ENCODE results near the gene NCAPG2.

NCAPG2 gene

DNA sequence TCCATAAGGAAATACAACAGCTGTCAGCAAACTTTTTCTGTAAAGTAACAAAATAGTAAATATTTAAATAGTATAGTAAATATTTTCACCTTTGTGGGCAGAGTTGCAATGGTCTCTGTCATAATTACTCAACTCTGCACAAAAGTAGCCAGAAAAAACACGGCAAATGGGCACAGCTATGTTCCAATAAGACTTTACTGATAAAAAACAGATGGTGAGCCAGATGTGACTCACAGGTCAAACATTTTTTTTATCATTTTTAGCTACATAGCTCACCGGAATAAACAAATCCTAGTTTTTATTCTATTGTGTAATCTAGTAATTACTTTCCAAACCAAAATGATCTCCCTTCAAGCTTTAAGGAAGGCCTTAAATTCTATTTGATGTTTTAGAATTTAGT is 55.3 kb downstream of the NCAPG2 start:
- Histone ChIP-seq H3K9ac (no peak overlapping the region), H2AFZ (no peak overlapping the region), H3K79me2 (no peaks in the 10 kb centered on the region), H3K27ac (no peak overlapping the region), H3K36me3 (ENCODE audit: control insufficient read depth, insufficient read depth, low read length) (no peaks in the 10 kb centered on the region), H3K27me3 (ENCODE audit: control insufficient read depth, insufficient read depth, low read length) (no peaks in the 10 kb centered on the region), H3K4me3 (ENCODE audit: low read depth, low read length) (no peak overlapping the region), H3K9me3 (ENCODE audit: control insufficient read depth, low read length) (no peaks in the 10 kb centered on the region), H3K4me2 (ENCODE audit: low read length) (no peak overlapping the region), H3K4me1 (no peaks in the 10 kb centered on the region)
- TF ChIP-seq, protein P1, sequence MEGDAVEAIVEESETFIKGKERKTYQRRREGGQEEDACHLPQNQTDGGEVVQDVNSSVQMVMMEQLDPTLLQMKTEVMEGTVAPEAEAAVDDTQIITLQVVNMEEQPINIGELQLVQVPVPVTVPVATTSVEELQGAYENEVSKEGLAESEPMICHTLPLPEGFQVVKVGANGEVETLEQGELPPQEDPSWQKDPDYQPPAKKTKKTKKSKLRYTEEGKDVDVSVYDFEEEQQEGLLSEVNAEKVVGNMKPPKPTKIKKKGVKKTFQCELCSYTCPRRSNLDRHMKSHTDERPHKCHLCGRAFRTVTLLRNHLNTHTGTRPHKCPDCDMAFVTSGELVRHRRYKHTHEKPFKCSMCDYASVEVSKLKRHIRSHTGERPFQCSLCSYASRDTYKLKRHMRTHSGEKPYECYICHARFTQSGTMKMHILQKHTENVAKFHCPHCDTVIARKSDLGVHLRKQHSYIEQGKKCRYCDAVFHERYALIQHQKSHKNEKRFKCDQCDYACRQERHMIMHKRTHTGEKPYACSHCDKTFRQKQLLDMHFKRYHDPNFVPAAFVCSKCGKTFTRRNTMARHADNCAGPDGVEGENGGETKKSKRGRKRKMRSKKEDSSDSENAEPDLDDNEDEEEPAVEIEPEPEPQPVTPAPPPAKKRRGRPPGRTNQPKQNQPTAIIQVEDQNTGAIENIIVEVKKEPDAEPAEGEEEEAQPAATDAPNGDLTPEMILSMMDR (IDR thresholded peaks at IDR 0.05): no peak

DNA sequence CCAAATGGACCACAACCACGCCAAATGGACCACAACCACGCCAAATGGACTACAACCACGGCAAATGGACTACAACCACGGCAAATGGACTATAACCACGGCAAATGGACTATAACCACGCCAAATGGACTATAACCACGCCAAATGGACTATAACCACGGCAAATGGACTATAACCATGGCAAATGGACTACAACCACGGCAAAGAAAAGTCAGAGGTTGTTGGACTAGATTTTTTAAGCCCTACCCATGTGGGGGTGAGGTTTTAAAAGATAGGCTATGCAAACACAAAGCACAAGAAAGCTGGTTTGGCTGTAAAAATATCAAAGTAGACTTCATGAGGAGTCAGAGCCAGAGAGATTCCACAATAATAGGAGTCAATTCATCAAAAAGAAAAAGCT is 55.8 kb downstream of the NCAPG2 start:
- Histone ChIP-seq H3K4me2 (ENCODE audit: low read length) (no peak overlapping the region), H2AFZ (no peak overlapping the region), H3K27me3 (ENCODE audit: control insufficient read depth, insufficient read depth, low read length) (no peaks in the 10 kb centered on the region), H3K9me3 (ENCODE audit: control insufficient read depth, low read length) (no peaks in the 10 kb centered on the region), H3K79me2 (no peaks in the 10 kb centered on the region), H3K4me1 (no peaks in the 10 kb centered on the region), H3K36me3 (ENCODE audit: control insufficient read depth, insufficient read depth, low read length) (no peaks in the 10 kb centered on the region), H3K4me3 (ENCODE audit: low read depth, low read length) (no peak overlapping the region), H3K27ac (no peak overlapping the region), H3K9ac (no peak overlapping the region)
- TF ChIP-seq, protein P1 (IDR thresholded peaks at IDR 0.05): no peak

DNA sequence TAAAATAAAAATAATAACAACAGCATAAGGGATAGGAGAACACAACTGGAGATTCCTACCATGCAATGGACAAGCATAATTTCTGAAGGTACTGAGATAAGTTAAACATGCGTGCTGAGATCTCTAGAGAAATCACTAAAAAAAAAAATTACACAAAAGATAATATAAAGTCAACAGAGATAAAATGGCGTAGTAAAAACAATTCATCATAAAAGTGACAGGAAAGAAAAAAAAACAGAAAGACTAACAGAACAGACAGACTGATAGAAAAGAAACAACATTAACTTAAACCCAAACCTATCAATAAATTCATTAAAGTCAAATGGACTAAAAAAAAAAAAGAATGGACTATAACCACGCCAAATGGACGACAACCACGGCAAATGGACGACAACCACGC is 56.4 kb downstream of the NCAPG2 start:
- H2AFZ ChIP-seq: no peak overlapping the region
- no peak overlapping the region for H3K27ac ChIP-seq
- TF ChIP-seq, protein P1 (IDR thresholded peaks at IDR 0.05): no peak
- H3K79me2 ChIP-seq: no peaks in the 10 kb centered on the region
- H3K4me2 ChIP-seq (ENCODE audit: low read length): no peak overlapping the region
- no peaks in the 10 kb centered on the region for H3K9me3 ChIP-seq (ENCODE audit: control insufficient read depth, low read length)
- no peak overlapping the region for H3K9ac ChIP-seq
- H3K4me1 ChIP-seq: no peaks in the 10 kb centered on the region
- H3K36me3 ChIP-seq (ENCODE audit: control insufficient read depth, insufficient read depth, low read length): no peaks in the 10 kb centered on the region
- H3K27me3 ChIP-seq (ENCODE audit: control insufficient read depth, insufficient read depth, low read length): no peaks in the 10 kb centered on the region
- H3K4me3 ChIP-seq (ENCODE audit: low read depth, low read length): no peak overlapping the region

DNA sequence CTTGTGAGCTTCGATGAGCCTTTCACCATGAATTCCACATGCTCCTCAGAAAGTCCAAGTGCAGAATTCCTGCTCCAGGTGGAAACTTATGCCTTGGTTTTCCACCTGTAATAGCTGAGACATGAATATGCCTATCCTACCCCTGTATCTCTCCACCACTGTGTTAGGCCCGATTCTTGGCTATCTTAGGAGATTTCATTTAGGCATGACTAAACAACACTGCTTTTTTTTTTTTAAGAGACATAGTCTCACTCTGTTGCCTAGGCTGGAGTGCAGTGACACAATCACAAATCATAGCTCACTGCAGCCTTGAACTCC is 57.2 kb downstream of the NCAPG2 start:
- no peaks in the 10 kb centered on the region for H3K9me3 ChIP-seq (ENCODE audit: control insufficient read depth, low read length)
- no peaks in the 10 kb centered on the region for H3K79me2 ChIP-seq
- TF ChIP-seq, protein P1 (IDR thresholded peaks at IDR 0.05): no peak
- no peak overlapping the region for H3K9ac ChIP-seq
- no peaks in the 10 kb centered on the region for H3K27me3 ChIP-seq (ENCODE audit: control insufficient read depth, insufficient read depth, low read length)
- no peak overlapping the region for H2AFZ ChIP-seq
- H3K27ac ChIP-seq: no peak overlapping the region
- H3K4me2 ChIP-seq (ENCODE audit: low read length): no peak overlapping the region
- H3K4me1 ChIP-seq: no peaks in the 10 kb centered on the region
- no peaks in the 10 kb centered on the region for H3K36me3 ChIP-seq (ENCODE audit: control insufficient read depth, insufficient read depth, low read length)
- H3K4me3 ChIP-seq (ENCODE audit: low read depth, low read length): no peak overlapping the region

DNA sequence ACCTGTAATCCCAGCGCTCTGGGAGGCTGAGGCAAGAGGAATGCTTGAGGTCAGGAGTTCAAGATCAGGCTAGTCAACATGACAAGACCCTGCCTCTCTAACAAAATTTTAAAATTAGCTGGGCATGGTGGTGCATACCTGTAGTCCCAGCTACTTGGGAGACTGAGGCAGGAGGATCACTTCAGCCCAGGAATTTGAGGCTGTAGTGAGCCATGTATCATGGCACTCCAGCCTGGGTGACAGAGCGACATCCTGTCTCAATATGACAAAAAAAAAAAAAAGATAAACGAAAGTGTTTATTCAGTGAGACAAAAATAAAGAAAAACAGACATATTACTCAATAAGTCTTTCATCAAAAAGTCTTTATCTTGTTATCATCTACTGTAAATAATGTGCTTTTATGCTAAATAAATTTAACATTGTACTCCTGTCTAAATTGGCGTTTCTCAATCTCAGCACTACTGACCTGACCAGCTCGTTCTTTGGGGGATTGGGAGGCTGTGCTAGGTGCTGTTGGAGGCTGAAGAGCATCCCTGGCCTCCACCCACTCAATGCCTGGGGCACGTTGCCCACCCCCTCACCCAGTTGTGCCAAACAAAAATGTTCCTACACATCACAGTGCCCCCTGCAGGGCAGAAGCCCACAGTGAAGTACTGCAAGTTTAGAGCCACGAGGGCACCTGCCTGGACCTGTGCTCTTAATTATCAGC is 57.7 kb downstream of the NCAPG2 start:
- Histone ChIP-seq H2AFZ (no peak overlapping the region), H3K9ac (no peak overlapping the region), H3K27me3 (ENCODE audit: control insufficient read depth, insufficient read depth, low read length) (no peaks in the 10 kb centered on the region), H3K36me3 (ENCODE audit: control insufficient read depth, insufficient read depth, low read length) (no peaks in the 10 kb centered on the region), H3K9me3 (ENCODE audit: control insufficient read depth, low read length) (no peaks in the 10 kb centered on the region), H3K4me1 (no peaks in the 10 kb centered on the region), H3K4me3 (ENCODE audit: low read depth, low read length) (no peak overlapping the region), H3K27ac (no peak overlapping the region), H3K79me2 (no peaks in the 10 kb centered on the region), H3K4me2 (ENCODE audit: low read length) (no peak overlapping the region)
- TF ChIP-seq, protein P1 (IDR thresholded peaks at IDR 0.05): peak; percentile 30
